ENCODE results near the gene PLOD3.

DNA sequence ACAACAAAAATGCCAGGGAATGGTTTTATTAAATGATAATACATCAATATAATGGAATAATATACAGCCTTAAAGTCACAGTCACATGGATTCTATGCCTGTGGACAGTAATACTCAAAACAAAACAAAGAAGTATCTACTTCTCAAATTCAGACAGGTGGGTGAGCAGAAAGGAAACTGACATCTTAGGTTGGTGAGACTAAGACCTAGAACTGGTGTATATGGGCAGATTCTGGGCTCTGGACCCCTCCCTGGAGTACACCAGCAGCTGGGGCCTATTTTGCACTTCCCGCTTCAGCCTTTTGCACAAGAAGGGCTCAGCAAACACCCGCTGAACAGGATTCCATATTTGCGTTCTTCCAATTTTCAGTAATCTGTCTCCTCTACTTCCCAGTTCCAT, 32.9 kb upstream of the PLOD3 start:
- TF ChIP-seq EZH2 (IDR thresholded peaks at IDR 0.05; ENCODE audit: insufficient read depth, poor library complexity, severe bottlenecking) (no peak), EZH2phosphoT487 (IDR thresholded peaks at IDR 0.05; ENCODE audit: insufficient read depth, low read depth) (no peak)

Measured in GM23248 (cell line).